K562 (cell line): ENCODE measurements around the gene AK4. TPM values are rescaled to one million over a fixed set of nuclear protein-coding genes. Genes with fewer than 3 reads are reported as not detected.

Experiments
- ATAC-seq: fragments of 200-7000 bp; cut with Tn5 transposase; 3 replicates; pipeline ENCODE4 v1.9.1; 2020; ENCODE audit warnings: moderate library complexity
- BruUV-seq: library from RNA; stranded (reverse); fragments of 400-500 nt; replicated peaks from 2 replicates; lab custom pipeline; 2021; lab: Mats Ljungman, UMichigan
- CTCF ChIA-PET: fragments of 300-600 bp; formaldehyde crosslinking; extraction: SDS; loops from one replicate; lab custom pipeline; 2021; ENCODE audit warnings: low intra/inter-chr PET ratio; lab: Yijun Ruan, JAX
- POLR2A ChIA-PET: fragments of 300-600, 350-650 bp; sonication (Branson Sonifier 250); formaldehyde crosslinking; extraction: SDS; loops from one replicate; lab custom pipeline; 2021; ENCODE audit warnings: antibody characterized with exemption, inconsistent platforms; lab: Yijun Ruan, JAX
- DNase-seq, 4 experiments: peaks; one replicate each; pipeline versions ENCODE4 v3.0.0 to v3.0.0-alpha.2; 2011 to 2018; ENCODE audit warnings: low spot score in 3 of 4, mixed read lengths in 3 of 4; ENCODE audit errors: extremely low read depth in 1 of 4
- FAIRE-seq: peaks from 2 replicates; lab custom pipeline; 2011; peaks lifted over from hg19 to GRCh38; lab: Jason Lieb, UNC
- H2AFZ ChIP-seq: 2 replicates; pipeline ENCODE4 v1.6.0; 2011; ENCODE audit warnings: low read depth, low read length, control low read depth, inconsistent platforms
- H3K27ac ChIP-seq: fragments of 200-600 bp; 3 replicates; pipeline ENCODE4 v1.8.0; 2011; ENCODE audit warnings: low read depth, mild to moderate bottlenecking, control low read depth, inconsistent platforms, low read length, moderate library complexity, mixed read lengths; ENCODE audit errors: extremely low read depth
- H3K27me3 ChIP-seq, 2 experiments: fragments of 300-600 bp in 1 of 2; 2 replicates in 1 of 2; 3 replicates in 1 of 2; pipeline versions ENCODE4 v1.6.0 to v1.8.0; 2011; ENCODE audit warnings: inconsistent platforms in 2 of 2, low read length in 2 of 2, mild to moderate bottlenecking in 1 of 2, mixed read lengths in 1 of 2, moderate library complexity in 1 of 2; ENCODE audit not compliant: control insufficient read depth in 2 of 2, insufficient read depth in 2 of 2
- H3K36me3 ChIP-seq: fragments of 300-600 bp; 3 replicates; pipeline ENCODE4 v1.8.0; 2011; ENCODE audit warnings: mild to moderate bottlenecking, low read length, inconsistent platforms; ENCODE audit not compliant: control insufficient read depth, insufficient read depth
- H3K4me1 ChIP-seq, 2 experiments: fragments of 200-600 bp in 1 of 2; replicated peaks in 1 of 2; 2 replicates in 1 of 2; 3 replicates in 1 of 2; pipeline versions ENCODE4 v1.5.1 to v1.8.0; 2011; ENCODE audit warnings: inconsistent platforms in 2 of 2, low read length in 2 of 2, mild to moderate bottlenecking in 1 of 2, mixed read lengths in 1 of 2, moderate library complexity in 1 of 2; ENCODE audit not compliant: control insufficient read depth in 2 of 2, insufficient read depth in 2 of 2
- H3K4me2 ChIP-seq: 2 replicates; pipeline ENCODE4 v1.6.1; 2011; ENCODE audit warnings: low read length, control low read depth, inconsistent platforms, mixed read lengths; ENCODE audit not compliant: insufficient read depth
- H3K4me3 ChIP-seq: fragments of 200-600 bp; sonication (generic), shearing (Covaris generic); 2 replicates; pipeline ENCODE4 v1.5.1; 2016; ENCODE audit warnings: control low read depth, inconsistent platforms
- H3K79me2 ChIP-seq: fragments of 200-600 bp; 3 replicates; pipeline ENCODE4 v1.8.0; 2011; ENCODE audit warnings: low read length, inconsistent platforms; ENCODE audit not compliant: control insufficient read depth, insufficient read depth
- H3K9ac ChIP-seq, 2 experiments: 2 replicates each; pipeline versions ENCODE4 v1.6.0 to v1.6.1; 2011; ENCODE audit warnings: low read depth in 2 of 2, low read length in 2 of 2, control low read depth in 1 of 2, inconsistent platforms in 1 of 2, mild to moderate bottlenecking in 1 of 2, mixed read lengths in 1 of 2; ENCODE audit not compliant: insufficient read depth in 1 of 2
- H3K9me1 ChIP-seq: one replicate; pipeline ENCODE4 v1.6.0; 2011; ENCODE audit warnings: inconsistent platforms, mild to moderate bottlenecking, low read length, moderate library complexity; ENCODE audit not compliant: control insufficient read depth, insufficient read depth
- H3K9me3 ChIP-seq: replicated peaks from 2 replicates; pipeline ENCODE4 v1.5.1; 2011; ENCODE audit warnings: low read depth, low read length, inconsistent platforms; ENCODE audit not compliant: control insufficient read depth, insufficient read depth
- H4K20me1 ChIP-seq: replicated peaks from 2 replicates; pipeline ENCODE4 v1.6.1; 2011; ENCODE audit warnings: low read length, inconsistent platforms, mixed read lengths; ENCODE audit not compliant: control insufficient read depth, insufficient read depth
- ARID1B ChIP-seq: fragments of 450-650 bp; IDR thresholded peaks from 2 replicates; pipeline ENCODE4 v1.6.1; 2016; ENCODE audit warnings: antibody characterized with exemption, mild to moderate bottlenecking, inconsistent platforms
- CBFA2T2 ChIP-seq: fragments of 450-650 bp; conservative IDR thresholded peaks from 2 replicates; pipeline ENCODE4 v1.6.1; 2017; ENCODE audit warnings: mild to moderate bottlenecking
- CBFA2T3 ChIP-seq: fragments of 450-650 bp; IDR thresholded peaks from 2 replicates; pipeline ENCODE4 v1.6.1; 2017
- COPS2 ChIP-seq: fragments of 450-650 bp; conservative IDR thresholded peaks from 2 replicates; pipeline ENCODE4 v1.6.1; 2016; ENCODE audit warnings: mild to moderate bottlenecking, moderate library complexity
- DNMT1 ChIP-seq: fragments of 450-650 bp; IDR thresholded peaks from 2 replicates; pipeline ENCODE4 v1.6.1; 2016; ENCODE audit warnings: antibody characterized with exemption, mild to moderate bottlenecking
- EGR1 ChIP-seq: fragments of 450-650 bp; conservative IDR thresholded peaks from 2 replicates; pipeline ENCODE4 v1.6.1; 2017; ENCODE audit warnings: mild to moderate bottlenecking
- NCOR1 ChIP-seq: fragments of 450-650 bp; IDR thresholded peaks from 2 replicates; pipeline ENCODE4 v1.6.1; 2016; ENCODE audit warnings: mild to moderate bottlenecking, moderate library complexity
- POLR3A ChIP-seq: IDR thresholded peaks from 2 replicates; pipeline ENCODE4 v1.6.1; 2011; ENCODE audit warnings: borderline replicate concordance, mild to moderate bottlenecking, moderate library complexity; ENCODE audit not compliant: insufficient read length, insufficient read depth; ENCODE audit errors: extremely low read depth
- SMARCA4 ChIP-seq: fragments of 450-650 bp; IDR thresholded peaks from 2 replicates; pipeline ENCODE4 v1.6.1; 2016
- TBL1XR1 ChIP-seq, 2 experiments: IDR thresholded peaks; 2 replicates each; pipeline ENCODE4 v1.6.1; 2012; ENCODE audit warnings: improper control_type of control experiment in 2 of 2, low read length in 2 of 2, mild to moderate bottlenecking in 1 of 2
- TEAD4 ChIP-seq, 2 experiments: sonication (generic) in 1 of 2; formaldehyde crosslinking in 1 of 2; IDR thresholded peaks; 2 replicates each; pipeline versions ENCODE4 v1.6.1 to v1.8.0; 2012 to 2022; ENCODE audit warnings: borderline replicate concordance in 1 of 2, inconsistent platforms in 1 of 2, low read length in 1 of 2, mild to moderate bottlenecking in 1 of 2, missing genetic modification reagents in 1 of 2
- TSHZ1 ChIP-seq: fragments of 250-450 bp; sonication (Bioruptor Pico); IDR thresholded peaks from 2 replicates; pipeline ENCODE4 v1.4.0; 2020; ENCODE audit warnings: mild to moderate bottlenecking, moderate library complexity
- ZNF23 ChIP-seq: fragments of 250-450 bp; sonication (Bioruptor Pico); IDR thresholded peaks from 2 replicates; pipeline ENCODE4 v1.4.0; 2020; ENCODE audit warnings: mild to moderate bottlenecking
- ZNF655 ChIP-seq: fragments of 250-450 bp; sonication (Bioruptor Pico); IDR thresholded peaks from 2 replicates; pipeline ENCODE4 v1.5.0; 2021
- WGBS: fragments of 100-300 bp; shearing (Covaris generic); methylation state at CpG from one replicate; pipeline ENCODE4 v1.1.6; 2016; ENCODE audit warnings: low coverage, mixed read lengths; ENCODE audit not compliant: insufficient coverage; ENCODE audit errors: missing lambda C conversion rate; 5-methylcytosine and 5-hydroxymethylcytosine counted together
- in situ Hi-C: fragments of 300-500 bp; cut with MboI; formaldehyde crosslinking; loops from 4 replicates; pipeline ENCODE4 v1.15.0; 2018; ENCODE audit warnings: inconsistent platforms, mixed read lengths
- intact Hi-C: fragments of 100-400 bp; cut with micrococcal nuclease; formaldehyde crosslinking; loops from 2 replicates; pipeline ENCODE4 v1.14.2; 2022
- polyA plus RNA-seq, 8 experiments: library from polyadenylated mRNA; depleted of rRNA in 4 of 8; stranded (reverse) in 5 of 8; unstranded in 3 of 8; fragments of >200 nt; fragmentation: Nextera tagmentation in 2 of 8; fragmentation: Illumina TruSeq in 1 of 8; extraction: Ambion mirVana in 2 of 8; extraction: Trizol in 1 of 8; gene quantifications; 2 replicates each; pipeline versions ENCODE4 v1.2.1 to v1.2.3, GENCODE V29; 2011 to 2014; ENCODE audit warnings: inconsistent platforms in 1 of 8, missing spikeins in 1 of 8
- total RNA-seq, 7 experiments: library from RNA; depleted of rRNA in 6 of 7; stranded (reverse); fragments of >200 nt in 6 of 7; fragmentation: Illumina TruSeq in 2 of 7; extraction: Trizol in 2 of 7; gene quantifications; 2 replicates each; pipeline versions ENCODE4 v1.2.1 to v1.2.3, GENCODE V29; 2011 to 2021; ENCODE audit warnings: low replicate concordance in 1 of 7

Gene AK4
- total and polyA plus RNA-seq, 9 of the 15 experiments (the other 6 are each of a cell fraction or from before 2014, with no cell fraction given): 10.4 to 96.6 (median 21.5) TPM

GRCh38 chr1:65180977-65181376, 33.0 kb downstream of the AK4 start:
- BruUV-seq: no TSS peak
- WGBS: 0% methylated on average over 1 of the region's 1 CpG
- peak overlapping the region; percentile 26 for H3K4me2 ChIP-seq
- peaks cover 7 to 33% of the 10 kb centered on the region in 2 experiments; a peak in 3 of 5 replicates for H3K4me1 ChIP-seq
- H3K36me3 ChIP-seq: no peaks in the 10 kb centered on the region
- intact Hi-C loops: no loop called here
- DNase-seq: peak; percentile 28 to 38 (median 32)
- POLR2A ChIA-PET: interaction anchor here (0.6 to 1.6 kb wide), 6 partner anchors 9 to 135 kb away, joined by 3 to 6 read pairs (median 4); no protein-coding TSS in a partner anchor
- no peaks in the 10 kb centered on the region for H3K27me3 ChIP-seq
- H3K9me1 ChIP-seq: peaks cover 3% of the 10 kb centered on the region
- H3K4me3 ChIP-seq: no peak overlapping the region
- no peaks in the 10 kb centered on the region for H3K9me3 ChIP-seq
- peak; percentile 80 for TF ChIP-seq CBFA2T3
- TF ChIP-seq TEAD4 (IDR thresholded peaks at IDR 0.05; ENCODE audit: low read length): peak; percentile 26; the same call in 1 of the 2 replicates
- no peak for TF ChIP-seq TEAD4 (CRISPR knock-in tag; IDR thresholded peaks at IDR 0.05; ENCODE audit: borderline replicate concordance)
- TF ChIP-seq CBFA2T2: peak; percentile 66
- TF ChIP-seq DNMT1: no peak
- TF ChIP-seq TSHZ1: no peak
- no peak for TF ChIP-seq ZNF23 (CRISPR knock-in tag)
- TF ChIP-seq SMARCA4: 0 out of 2 replicates have a peak, but pooled peaks have one; percentile 39
- TF ChIP-seq EGR1: peak; percentile 81
- no peak for TF ChIP-seq ZNF655 (CRISPR knock-in tag)
- no peak for TF ChIP-seq COPS2
- peak; percentile 52; the same call in 1 of the 2 replicates for TF ChIP-seq NCOR1
- TF ChIP-seq POLR3A: no peak
- peak; percentile 45; the same call in 1 of the 2 replicates for TF ChIP-seq ARID1B
- 0 out of 4 replicates have a peak, but pooled peaks of 1 of the 2 experiments have one; percentile 21 for TF ChIP-seq TBL1XR1 (IDR thresholded peaks at IDR 0.05; ENCODE audit: low read length in 2 of 2)
- TF ChIP-seq, all 486 proteins: peak for 8
- Histone ChIP-seq H3K9ac (no peak overlapping the region), H3K79me2 (peaks cover 64% of the 10 kb centered on the region), H3K27ac (no peak overlapping the region), H4K20me1 (0 out of 2 replicates have a peak, but pooled peaks cover 3% of the 10 kb centered on the region), H2AFZ (no peak overlapping the region)
- peak; percentile 63 for FAIRE-seq
- ATAC-seq: peak; percentile 49
- in situ Hi-C loops: no loop called here
- CTCF ChIA-PET: no interaction called here
